GM08714 (cell line): ENCODE measurements around the gene ENO2.

Experiments
- H3K4me3 ChIP-seq: fragments of 200-500 bp; sonication (Bioruptor generic); 2 replicates; pipeline ENCODE4 v1.5.1; 2014; ENCODE audit warnings: mild to moderate bottlenecking, low read length, inconsistent platforms
- ZNF274 ChIP-seq: IDR thresholded peaks from 2 replicates; pipeline ENCODE4 v1.6.1; 2012; ENCODE audit warnings: mild to moderate bottlenecking, low read depth, low read length

ENO2 gene

DNA sequence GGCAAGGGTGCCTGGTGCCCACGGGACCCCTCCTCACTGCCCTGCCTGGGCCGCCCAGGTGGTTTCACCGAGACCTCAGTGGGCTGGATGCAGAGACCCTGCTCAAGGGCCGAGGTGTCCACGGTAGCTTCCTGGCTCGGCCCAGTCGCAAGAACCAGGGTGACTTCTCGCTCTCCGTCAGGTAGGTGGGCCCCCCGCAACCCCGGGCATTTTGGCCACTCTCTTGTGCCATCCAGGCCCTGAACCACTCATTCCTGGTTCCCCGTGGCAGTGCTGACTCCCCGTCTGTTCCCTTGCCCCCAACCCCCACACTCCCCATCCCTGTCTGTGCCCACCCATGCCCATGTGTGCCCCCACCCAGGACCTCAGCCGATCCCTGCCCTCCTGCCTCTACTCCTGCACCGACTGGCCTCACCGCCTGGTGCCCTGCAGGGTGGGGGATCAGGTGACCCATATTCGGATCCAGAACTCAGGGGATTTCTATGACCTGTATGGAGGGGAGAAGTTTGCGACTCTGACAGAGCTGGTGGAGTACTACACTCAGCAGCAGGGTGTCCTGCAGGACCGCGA is 37.3 kb downstream of the ENO2 start:
- TF ChIP-seq ZNF274, result no peak
- H3K4me3 ChIP-seq, result peak overlapping the region; percentile 90; the same call in 1 of the 2 replicates

DNA sequence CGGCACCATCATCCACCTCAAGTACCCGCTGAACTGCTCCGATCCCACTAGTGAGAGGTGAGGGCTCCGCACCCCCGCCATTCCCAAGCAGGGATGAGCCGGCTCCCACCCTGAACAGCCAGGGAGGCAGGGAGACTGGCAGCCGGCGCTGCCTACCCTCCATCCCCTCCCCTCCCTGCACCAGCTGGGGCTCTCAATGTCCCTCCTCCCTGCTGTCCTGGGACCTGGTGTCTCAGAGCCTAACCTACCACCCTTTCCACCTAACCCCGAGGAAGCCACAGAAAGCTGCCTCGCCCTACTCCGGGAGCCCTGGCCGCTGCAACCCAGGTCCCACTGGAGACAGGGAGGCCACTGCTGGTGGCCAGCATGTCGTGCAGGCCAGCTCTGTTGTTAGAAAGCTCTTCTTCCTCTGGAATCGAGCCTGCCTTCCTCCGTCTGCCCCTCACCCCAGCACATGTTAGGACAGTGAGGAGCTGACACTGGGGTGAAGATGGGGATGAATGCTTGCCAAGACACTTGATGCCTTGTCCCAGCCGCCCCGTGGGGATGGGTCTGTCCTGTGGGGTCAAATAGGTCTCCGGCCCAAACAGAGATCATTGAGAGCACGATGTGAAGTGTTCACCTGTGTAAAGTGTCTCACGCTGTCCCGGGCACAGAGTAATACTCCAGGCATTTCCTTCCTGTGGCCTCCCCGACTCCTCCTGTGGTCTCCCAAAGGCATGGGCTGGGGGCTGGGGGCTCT is 37.9 kb downstream of the ENO2 start:
- H3K4me3 ChIP-seq, result peak overlapping the region; percentile 90
- no peak for TF ChIP-seq ZNF274

DNA sequence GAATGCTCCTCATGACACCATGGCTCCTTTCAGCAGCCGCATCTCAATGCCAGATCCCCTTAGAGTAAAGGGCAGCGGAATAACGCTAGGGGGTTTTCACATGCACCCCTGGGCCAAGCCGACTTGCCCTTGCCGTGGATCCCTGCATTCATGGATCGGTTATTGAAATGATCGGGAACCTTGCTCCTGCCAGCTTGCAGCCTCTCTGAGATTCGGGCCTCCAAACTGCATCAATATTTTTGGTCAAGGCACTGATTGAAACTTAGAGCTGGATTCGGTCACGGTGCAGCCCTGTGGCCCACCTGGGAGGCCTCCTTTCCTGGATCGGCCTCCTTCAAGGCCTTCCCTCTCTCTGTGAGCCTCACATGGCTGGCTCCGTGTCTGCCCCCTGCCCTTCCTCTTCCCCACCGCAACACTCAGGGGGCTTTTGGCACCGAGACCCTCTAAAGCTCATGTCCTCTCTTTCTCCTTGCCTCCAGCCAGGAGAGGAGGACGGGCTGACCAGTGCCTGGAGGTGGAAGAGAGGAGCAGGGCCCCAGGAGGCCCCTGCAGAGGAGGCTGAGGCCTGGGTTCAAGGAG is 38.6 kb downstream of the ENO2 start:
- H3K4me3 ChIP-seq, result peak overlapping the region; percentile 90; the same call in 1 of the 2 replicates
- TF ChIP-seq ZNF274, result no peak

DNA sequence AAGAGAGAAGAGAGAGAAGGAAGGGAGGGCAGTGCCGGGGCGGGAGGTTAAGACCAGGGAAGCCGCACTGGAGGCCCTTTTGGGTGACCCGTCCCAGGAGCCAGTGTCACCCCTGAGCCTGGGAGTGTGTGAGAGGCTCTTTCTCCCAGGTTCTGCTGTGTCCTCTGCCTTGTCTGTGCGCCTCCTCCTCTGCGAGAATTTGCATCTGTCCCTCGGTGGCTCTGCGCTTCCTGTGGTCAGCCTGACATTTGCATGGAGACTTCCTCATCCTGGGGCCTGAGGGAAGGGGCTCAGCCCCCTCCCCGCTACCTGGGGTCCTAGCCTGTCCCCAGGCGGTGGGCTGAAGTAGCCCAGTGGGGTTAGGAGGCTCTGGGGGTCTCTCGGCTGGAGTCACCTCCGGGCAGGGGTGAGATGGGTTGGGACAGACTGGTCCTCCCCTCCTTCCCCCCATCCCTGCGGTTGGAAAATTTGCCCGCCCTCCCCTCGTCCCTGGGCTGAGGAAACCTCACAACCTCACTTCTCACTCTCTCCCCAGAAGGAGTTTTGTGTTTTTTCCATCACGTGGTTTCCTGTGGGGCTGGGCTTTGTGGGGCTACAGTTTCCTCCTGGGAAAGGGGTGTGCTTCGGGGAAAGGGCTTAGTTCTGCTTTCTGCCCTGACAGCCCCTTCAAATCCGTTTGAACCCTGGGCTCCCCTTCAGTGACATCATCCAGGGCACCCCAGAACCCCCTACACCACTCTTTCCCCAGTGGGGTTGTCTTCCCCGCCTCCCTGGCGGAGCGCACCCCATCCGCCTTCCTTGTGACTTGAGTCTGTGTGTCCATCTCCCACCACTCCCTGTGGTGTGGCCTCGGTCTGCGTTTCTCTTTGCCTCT is 39.3 kb downstream of the ENO2 start:
- H3K4me3 ChIP-seq, result peak overlapping the region; percentile 90; the same call in 1 of the 2 replicates
- TF ChIP-seq ZNF274, result no peak

DNA sequence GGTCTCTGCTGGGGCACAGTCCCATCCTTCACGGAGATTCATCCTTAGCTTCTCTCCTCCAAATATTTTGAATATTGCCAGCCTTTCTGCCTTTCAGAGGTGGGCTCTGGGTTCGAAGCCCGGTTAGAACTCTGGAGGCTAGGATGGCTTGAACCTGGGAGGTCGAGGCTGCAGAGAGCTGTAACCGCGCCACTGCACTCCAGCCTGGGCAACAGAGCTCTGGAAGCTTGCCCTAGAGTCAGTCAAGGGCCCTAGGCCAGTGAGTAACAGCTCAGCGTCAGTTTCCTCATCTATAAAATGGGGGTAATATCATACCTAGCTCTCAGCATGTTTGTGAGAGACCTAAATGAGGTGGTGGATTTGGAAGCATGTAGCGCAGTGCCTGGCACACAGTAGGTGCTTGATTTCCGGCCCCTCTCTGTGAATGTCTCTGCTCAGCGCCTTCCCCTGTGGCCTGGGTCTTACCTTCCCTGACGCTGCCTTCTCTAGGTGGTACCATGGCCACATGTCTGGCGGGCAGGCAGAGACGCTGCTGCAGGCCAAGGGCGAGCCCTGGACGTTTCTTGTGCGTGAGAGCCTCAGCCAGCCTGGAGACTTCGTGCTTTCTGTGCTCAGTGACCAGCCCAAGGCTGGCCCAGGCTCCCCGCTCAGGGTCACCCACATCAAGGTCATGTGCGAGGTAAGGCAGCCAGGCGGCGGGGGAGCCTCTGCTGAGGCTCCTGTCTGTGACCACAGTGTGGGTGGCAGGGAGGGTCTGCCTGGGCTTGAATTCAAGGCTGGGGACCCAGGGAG is 40.1 kb downstream of the ENO2 start:
- H3K4me3 ChIP-seq, result peak overlapping the region; percentile 48; the same call in 1 of the 2 replicates
- TF ChIP-seq ZNF274, result no peak

DNA sequence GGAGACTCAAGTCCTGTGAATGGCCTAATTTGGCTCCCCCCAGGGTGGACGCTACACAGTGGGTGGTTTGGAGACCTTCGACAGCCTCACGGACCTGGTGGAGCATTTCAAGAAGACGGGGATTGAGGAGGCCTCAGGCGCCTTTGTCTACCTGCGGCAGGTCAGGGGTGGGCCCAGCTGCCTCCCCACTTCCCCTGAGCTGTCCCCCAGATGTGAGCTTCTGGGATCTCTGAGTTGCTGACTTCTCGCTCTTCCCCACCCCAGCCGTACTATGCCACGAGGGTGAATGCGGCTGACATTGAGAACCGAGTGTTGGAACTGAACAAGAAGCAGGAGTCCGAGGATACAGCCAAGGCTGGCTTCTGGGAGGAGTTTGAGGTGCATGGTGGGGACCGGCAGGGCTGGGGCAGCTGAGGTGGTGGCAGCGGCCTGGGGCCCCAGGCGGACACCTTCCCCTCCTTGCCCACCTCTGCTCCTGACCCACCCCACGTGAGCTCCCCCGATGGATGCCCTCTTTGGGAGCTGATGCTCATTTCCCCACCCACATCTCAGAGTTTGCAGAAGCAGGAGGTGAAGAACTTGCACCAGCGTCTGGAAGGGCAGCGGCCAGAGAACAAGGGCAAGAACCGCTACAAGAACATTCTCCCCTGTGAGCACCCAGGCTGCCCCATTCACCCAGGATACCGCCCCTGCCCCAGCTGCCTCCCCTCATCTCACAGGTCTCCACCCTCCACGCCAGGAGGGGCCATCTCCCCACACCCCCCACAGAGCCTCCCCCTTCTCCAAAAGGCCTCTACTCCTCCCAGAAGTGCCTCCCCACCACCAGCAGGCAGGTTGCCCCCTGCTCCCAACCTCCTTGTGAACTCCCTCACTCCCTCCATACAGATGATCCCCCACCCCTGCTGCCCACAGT is 41.0 kb downstream of the ENO2 start:
- no peak for TF ChIP-seq ZNF274
- H3K4me3 ChIP-seq, result no peak overlapping the region; the same call in 1 of the 2 replicates

DNA sequence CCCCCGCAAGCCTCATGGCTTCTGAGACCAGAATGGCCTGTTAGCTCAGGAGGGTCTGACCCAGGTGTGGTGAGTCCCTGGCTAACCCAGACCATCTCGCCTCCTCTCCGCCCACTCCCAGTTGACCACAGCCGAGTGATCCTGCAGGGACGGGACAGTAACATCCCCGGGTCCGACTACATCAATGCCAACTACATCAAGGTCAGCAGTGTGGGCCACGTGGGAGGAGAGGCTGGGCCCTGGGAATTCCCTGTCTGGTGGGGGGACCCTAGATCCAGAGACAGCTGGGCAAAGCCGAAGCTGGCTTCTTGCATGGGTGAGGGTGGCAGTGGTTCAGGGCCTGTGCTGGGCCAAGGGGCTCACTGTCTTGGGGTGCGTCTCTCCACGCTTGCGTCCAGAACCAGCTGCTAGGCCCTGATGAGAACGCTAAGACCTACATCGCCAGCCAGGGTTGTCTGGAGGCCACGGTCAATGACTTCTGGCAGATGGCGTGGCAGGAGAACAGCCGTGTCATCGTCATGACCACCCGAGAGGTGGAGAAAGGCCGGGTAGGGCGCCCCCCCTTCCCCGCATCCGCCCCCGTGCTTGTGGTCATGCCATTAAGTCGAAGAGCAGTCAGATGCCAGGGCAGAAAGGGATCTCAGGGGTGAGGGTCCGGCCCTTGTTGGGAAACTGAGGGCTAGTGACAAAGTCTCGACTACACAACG is 41.8 kb downstream of the ENO2 start:
- H3K4me3 ChIP-seq, result no peak overlapping the region; the same call in 1 of the 2 replicates
- TF ChIP-seq ZNF274, result no peak

DNA sequence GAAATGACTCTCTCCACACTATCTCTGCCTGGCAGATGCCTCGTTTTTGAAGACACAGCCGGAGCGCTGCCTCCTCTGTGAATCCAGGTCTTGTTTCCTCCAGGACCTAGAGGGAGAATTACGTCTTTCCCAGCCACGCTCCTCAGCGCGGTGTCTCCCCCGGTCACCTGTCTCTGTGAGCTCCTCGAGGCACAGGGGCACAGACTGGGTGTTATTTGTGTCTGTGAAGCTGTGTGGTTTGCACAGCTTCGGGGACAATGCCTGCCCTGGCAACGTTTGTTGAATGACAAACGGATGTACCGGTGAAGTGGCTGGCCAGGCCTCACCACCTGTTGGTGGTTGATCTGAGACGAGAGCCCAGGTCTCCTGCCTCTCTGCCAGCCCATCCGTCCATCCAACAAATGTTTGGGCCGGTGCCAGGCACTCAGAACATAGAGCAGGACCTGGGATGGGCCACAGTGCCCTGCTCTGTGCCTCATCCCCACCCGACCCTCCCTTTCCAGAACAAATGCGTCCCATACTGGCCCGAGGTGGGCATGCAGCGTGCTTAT is 42.8 kb downstream of the ENO2 start:
- H3K4me3 ChIP-seq, result no peak overlapping the region
- TF ChIP-seq ZNF274, result no peak

DNA sequence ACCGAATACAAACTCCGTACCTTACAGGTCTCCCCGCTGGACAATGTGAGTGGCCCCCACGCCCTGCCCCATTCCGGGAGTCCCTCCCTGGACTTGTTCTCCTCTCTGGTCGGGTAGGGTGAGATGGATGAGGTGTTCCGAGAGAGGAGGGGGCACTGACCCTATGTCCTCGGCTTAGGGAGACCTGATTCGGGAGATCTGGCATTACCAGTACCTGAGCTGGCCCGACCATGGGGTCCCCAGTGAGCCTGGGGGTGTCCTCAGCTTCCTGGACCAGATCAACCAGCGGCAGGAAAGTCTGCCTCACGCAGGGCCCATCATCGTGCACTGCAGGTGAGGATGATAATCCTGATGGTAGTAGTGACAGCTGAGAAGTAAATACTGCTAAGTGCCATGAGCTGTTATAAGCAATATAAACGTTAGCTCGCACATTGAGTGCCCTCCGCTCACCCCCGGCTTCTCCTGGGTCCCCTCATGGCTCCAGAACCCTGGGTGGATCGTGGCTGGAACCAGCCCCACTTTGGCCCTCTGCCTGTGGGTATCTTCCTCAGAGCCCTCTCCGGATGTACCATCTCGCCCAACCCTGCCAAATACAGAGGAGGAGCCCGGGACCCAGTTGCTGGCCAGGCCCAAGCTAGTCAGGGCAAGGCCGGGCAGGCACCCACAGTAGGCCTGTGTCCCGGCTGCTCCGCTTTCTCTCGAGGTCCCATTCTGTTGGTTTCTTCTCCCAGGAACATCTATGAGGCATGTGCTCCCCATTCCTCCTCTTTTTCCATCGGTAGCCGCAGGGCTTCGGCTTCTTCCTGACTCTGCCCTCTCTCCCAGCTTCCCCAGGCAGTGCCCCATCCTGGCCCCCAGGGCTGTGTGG is 43.6 kb downstream of the ENO2 start:
- H3K4me3 ChIP-seq, result peak overlapping the region; percentile 37; the same call in 1 of the 2 replicates
- no peak for TF ChIP-seq ZNF274

DNA sequence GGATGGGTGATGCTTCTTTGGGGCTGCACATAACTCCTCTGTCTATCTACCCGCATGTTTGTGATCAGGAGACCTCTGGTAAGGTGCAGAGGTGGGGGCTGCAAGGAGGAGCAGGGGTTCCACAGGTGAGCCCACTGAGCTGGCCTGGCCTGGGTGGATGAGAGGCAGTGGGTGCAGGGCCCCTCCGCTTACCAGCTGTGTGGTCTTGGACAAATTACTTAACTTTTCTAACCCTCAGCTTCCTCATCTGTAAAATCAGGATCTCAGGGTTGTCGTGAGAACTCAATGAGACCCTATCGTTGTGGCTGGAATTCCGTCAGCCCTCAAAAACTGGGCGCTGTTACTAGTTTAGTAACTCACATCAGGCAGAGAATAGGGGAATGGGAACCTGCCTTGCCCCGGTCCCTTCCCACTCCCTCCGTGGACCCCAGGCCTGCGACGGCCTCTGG is 44.3 kb downstream of the ENO2 start:
- TF ChIP-seq ZNF274, result no peak
- H3K4me3 ChIP-seq, result peak overlapping the region; percentile 37; the same call in 1 of the 2 replicates

DNA sequence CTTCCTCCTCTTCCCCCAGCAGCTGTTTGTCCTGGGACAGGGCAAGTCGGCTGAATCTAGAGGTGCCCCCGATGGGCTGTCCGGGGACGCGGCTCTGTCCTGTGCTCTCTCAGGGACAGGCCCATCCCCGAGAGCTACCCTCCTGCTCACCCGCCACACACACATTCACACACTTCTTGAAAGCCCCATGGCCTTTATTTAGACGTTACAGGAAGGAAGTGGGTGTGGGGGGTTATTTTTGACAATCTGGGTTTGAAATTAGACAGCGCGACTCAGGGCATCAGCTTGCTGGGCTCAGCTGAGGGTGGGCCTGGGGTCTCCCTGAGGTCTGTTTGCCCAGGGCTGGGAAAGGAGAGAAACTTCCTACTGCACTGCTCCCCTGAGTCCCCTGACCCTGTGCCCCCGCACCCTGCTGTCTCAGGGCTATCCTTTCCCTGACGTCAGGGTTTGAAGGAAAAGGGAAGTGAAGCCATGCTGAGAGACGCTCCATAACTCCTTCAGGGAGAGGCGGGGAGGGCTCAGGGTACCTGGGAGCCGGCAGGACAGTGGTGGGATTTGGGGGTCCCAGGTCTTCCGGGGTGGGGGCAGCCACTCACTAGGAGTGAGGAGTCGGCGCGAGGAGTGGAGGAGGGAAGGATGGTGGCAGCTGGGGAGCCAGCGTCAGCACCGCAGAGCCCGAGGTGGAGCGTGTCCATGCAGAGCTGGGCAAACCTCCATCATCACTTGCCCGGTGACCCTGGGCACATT is 44.9 kb downstream of the ENO2 start:
- peak overlapping the region; percentile 37; the same call in 1 of the 2 replicates for H3K4me3 ChIP-seq
- TF ChIP-seq ZNF274, result no peak
